Cardiac muscle cell (in vitro differentiated cells and primary cell): Measurements from ENCODE around the gene LGSN. TPM values are rescaled to one million over a fixed set of nuclear protein-coding genes. Genes with fewer than 3 reads are reported as not detected.
"Not testable (repeated sequence)": the region's sequence is repeated elsewhere in the genome, so short reads cannot be mapped to it uniquely, and the experiment has no call there.

Experiments
- DNase-seq, 2 donors: peaks; one replicate each; pipeline versions ENCODE4 v3.0.0 to v3.0.0-alpha.2; 2010 to 2017; ENCODE audit warnings: low read depth in 1 of 2, low spot score in 1 of 2
- H3K27ac ChIP-seq: fragments of 200-600 bp; sonication (generic); 2 replicates; pipeline ENCODE4 v1.5.1; 2016
- H3K27me3 ChIP-seq: fragments of 200-600 bp; sonication (generic); 2 replicates; pipeline ENCODE4 v1.6.0; 2016; ENCODE audit warnings: control low read depth
- H3K36me3 ChIP-seq: fragments of 200-600 bp; sonication (generic); 2 replicates; pipeline ENCODE4 v1.5.1; 2016; ENCODE audit warnings: control low read depth
- H3K4me1 ChIP-seq: fragments of 200-600 bp; sonication (generic); 2 replicates; pipeline ENCODE4 v1.8.1; 2017; ENCODE audit warnings: low read depth, mild to moderate bottlenecking, mixed run types
- H3K4me3 ChIP-seq: fragments of 200-600 bp; sonication (generic); 2 replicates; pipeline ENCODE4 v1.5.1; 2016; ENCODE audit warnings: mild to moderate bottlenecking
- H3K9me3 ChIP-seq: fragments of 200-600 bp; sonication (generic); 2 replicates; pipeline ENCODE4 v1.5.1; 2017; ENCODE audit warnings: low read depth, mild to moderate bottlenecking, control low read depth
- CTCF ChIP-seq: IDR thresholded peaks from 2 replicates; pipeline ENCODE4 v1.5.1; 2012; ENCODE audit warnings: low read depth, mild to moderate bottlenecking, low read length
- polyA plus RNA-seq: library from polyadenylated mRNA; unstranded; fragments of >200 nt; fragmentation: Nextera tagmentation; extraction: Ambion mirVana; gene quantifications from 2 replicates; pipeline ENCODE4 v1.2.1, GENCODE V29; 2016
- total RNA-seq: library from RNA; depleted of rRNA; stranded (reverse); fragments of >200 nt; gene quantifications from 2 replicates; pipeline ENCODE4 v1.2.3, GENCODE V29; 2016

The LGSN gene
- total and polyA plus RNA-seq, 2 experiments from 2014 or later: not detected

GRCh38 chr6:63289269-63289872 lies 30.4 kb downstream of the LGSN start:
- H3K4me1 ChIP-seq: no peaks in the 10 kb centered on the region
- no peak for TF ChIP-seq CTCF
- H3K27me3 ChIP-seq: no peaks in the 10 kb centered on the region
- H3K4me3 ChIP-seq: no peak overlapping the region
- DNase-seq: no peak
- no peaks in the 10 kb centered on the region for H3K36me3 ChIP-seq
- no peak overlapping the region for H3K27ac ChIP-seq
- no peaks in the 10 kb centered on the region for H3K9me3 ChIP-seq

- Histone ChIP-seq H3K9me3 (no peaks in the 10 kb centered on the region), H3K27me3 (no peaks in the 10 kb centered on the region), H3K27ac (no peak overlapping the region), H3K4me1 (peaks cover 9% of the 10 kb centered on the region), H3K36me3 (no peaks in the 10 kb centered on the region), H3K4me3 (no peak overlapping the region)
- no peak for TF ChIP-seq CTCF
- DNase-seq: no peak
Measured at GRCh38 chr6:63280639-63281180, 39.1 kb downstream of the LGSN start.

GRCh38 chr6:63278916-63279315 lies 40.9 kb downstream of the LGSN start:
- no peak overlapping the region for H3K27ac ChIP-seq
- H3K27me3 ChIP-seq: no peaks in the 10 kb centered on the region
- H3K4me1 ChIP-seq: peaks cover 9% of the 10 kb centered on the region
- no peak overlapping the region for H3K4me3 ChIP-seq
- TF ChIP-seq CTCF: no peak
- H3K36me3 ChIP-seq: no peaks in the 10 kb centered on the region
- H3K9me3 ChIP-seq: no peaks in the 10 kb centered on the region
- no peak for DNase-seq

GRCh38 chr6:63275953-63276352 lies 43.8 kb downstream of the LGSN start:
- no peak overlapping the region for H3K4me3 ChIP-seq
- peaks cover 6% of the 10 kb centered on the region for H3K4me1 ChIP-seq
- no peaks in the 10 kb centered on the region for H3K36me3 ChIP-seq
- no peaks in the 10 kb centered on the region for H3K27me3 ChIP-seq
- H3K9me3 ChIP-seq: no peaks in the 10 kb centered on the region
- H3K27ac ChIP-seq: no peak overlapping the region
- no peak for DNase-seq
- no peak for TF ChIP-seq CTCF

GRCh38 chr6:63274795-63275430 lies 44.9 kb downstream of the LGSN start:
- not testable (repeated sequence) for H3K4me1 ChIP-seq, H3K9me3 ChIP-seq, H3K27ac ChIP-seq, DNase-seq, H3K4me3 ChIP-seq, H3K27me3 ChIP-seq, H3K36me3 ChIP-seq

- Histone ChIP-seq H3K27me3 (no peaks in the 10 kb centered on the region), H3K4me3 (no peak overlapping the region), H3K9me3 (no peaks in the 10 kb centered on the region), H3K4me1 (no peaks in the 10 kb centered on the region), H3K27ac (no peak overlapping the region), H3K36me3 (no peaks in the 10 kb centered on the region)
- no peak for TF ChIP-seq CTCF
- DNase-seq: peak; percentile 24 to 51
Measured at GRCh38 chr6:63272397-63272796, 47.4 kb downstream of the LGSN start.
